ENCODE measurements around the gene NPR1.
"Not testable (repeated sequence)": the region's sequence is repeated elsewhere in the genome, so short reads cannot be mapped to it uniquely, and the experiment has no call there.

Gene NPR1

DNA sequence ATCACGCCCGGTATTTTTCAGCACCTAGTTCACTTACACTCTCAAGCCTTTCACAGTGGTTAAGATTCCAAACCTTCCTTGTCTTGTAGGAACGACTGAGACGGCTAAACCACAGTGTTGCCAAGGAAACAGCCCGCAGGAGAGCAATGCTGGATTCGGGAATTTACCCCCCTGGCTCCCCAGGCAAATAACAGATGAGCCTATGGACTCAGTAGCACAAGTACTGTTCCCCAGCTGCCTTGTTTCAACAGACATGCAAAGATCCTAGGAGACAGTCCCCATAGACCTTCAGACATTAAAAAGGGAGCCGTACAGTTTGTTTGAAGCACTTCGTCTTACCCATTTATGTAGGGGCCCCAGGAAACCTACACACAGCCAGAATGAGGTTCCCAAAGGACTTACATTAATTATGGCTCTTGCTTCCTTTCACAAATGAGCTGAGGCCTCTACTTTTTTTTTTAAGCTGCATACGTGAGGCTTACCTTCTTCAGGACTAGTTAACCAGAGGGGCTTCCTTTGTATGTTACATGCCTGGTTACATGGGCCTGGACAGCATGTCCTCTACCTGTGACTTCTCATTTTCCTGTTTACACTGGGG, 17.3 kb upstream of the NPR1 start:
- H3K9me3 ChIP-seq (ENCODE audit: insufficient read depth, low read length), result no peaks in the 10 kb centered on the region
- no peaks in the 10 kb centered on the region for H3K27me3 ChIP-seq (ENCODE audit: insufficient read depth, insufficient read length)
- no peak for TF ChIP-seq SUZ12 (IDR thresholded peaks at IDR 0.05; ENCODE audit: extremely low read depth, insufficient read depth, insufficient read length)
- TF ChIP-seq ZNF274 (IDR thresholded peaks at IDR 0.05; ENCODE audit: low read depth, low read length), result no peak
- TF ChIP-seq YY1 (IDR thresholded peaks at IDR 0.05; ENCODE audit: insufficient read depth, insufficient read length), result no peak
- peaks cover 63% of the 10 kb centered on the region for H3K36me3 ChIP-seq (ENCODE audit: insufficient read depth, insufficient read length, low read length)
- no peaks in the 10 kb centered on the region for H3K4me1 ChIP-seq (ENCODE audit: insufficient read depth, insufficient read length)
- no peak overlapping the region for H3K4me3 ChIP-seq (ENCODE audit: insufficient read length, low read depth)
- H3K9ac ChIP-seq (ENCODE audit: insufficient read length, low read depth), result no peak overlapping the region
- DNase-seq (ENCODE audit: low read depth, low spot score), result no peak

DNA sequence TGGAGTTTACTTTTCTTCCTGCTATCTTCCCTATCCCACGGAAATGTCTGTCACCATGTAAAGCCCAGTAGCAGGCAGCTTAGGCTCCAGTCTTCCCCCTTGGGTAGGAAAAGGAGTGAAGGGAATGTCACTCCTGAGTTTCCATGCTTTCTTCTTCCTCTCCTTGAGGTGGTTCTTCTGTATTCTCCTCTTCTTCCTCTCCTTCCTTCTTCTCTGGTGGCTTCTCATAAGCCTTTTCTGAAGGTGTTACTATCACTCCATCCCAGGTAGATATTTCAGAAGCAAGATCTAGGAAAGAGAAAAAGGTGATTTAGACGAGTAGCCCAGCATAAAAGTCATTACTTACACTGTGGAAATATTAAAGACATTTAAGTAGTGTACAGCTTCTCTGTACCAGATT, 16.2 kb upstream of the NPR1 start:
- TF ChIP-seq YY1 (IDR thresholded peaks at IDR 0.05; ENCODE audit: insufficient read depth, insufficient read length) (no peak), ZNF274 (IDR thresholded peaks at IDR 0.05; ENCODE audit: low read depth, low read length) (no peak), SUZ12 (IDR thresholded peaks at IDR 0.05; ENCODE audit: extremely low read depth, insufficient read depth, insufficient read length) (no peak)
- no peaks in the 10 kb centered on the region for H3K27me3 ChIP-seq (ENCODE audit: insufficient read depth, insufficient read length)
- H3K9ac ChIP-seq (ENCODE audit: insufficient read length, low read depth), result no peak overlapping the region
- no peak for DNase-seq (ENCODE audit: low read depth, low spot score)
- no peak overlapping the region for H3K4me3 ChIP-seq (ENCODE audit: insufficient read length, low read depth)
- H3K9me3 ChIP-seq (ENCODE audit: insufficient read depth, low read length), result no peaks in the 10 kb centered on the region
- H3K36me3 ChIP-seq (ENCODE audit: insufficient read depth, insufficient read length, low read length), result peaks cover 74% of the 10 kb centered on the region
- H3K4me1 ChIP-seq (ENCODE audit: insufficient read depth, insufficient read length), result no peaks in the 10 kb centered on the region

DNA sequence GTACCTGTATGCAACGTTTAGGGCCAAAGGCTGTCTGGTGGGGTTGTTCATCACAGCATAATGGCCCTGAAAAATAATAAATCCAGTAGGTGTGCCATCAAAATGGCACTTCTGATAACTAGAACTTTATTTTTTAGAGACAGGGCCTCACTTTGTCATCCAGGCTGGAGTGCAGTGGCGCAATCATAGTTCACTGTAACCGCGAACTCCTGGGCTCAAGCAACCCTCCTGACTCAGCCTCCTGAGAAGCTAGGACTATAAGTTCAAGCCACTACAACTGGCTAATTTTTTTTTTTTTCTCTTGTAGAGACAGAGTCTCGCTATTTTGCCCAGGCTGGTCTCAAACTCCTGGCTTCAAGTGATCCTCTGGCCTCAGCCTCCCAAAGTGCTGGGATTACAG, 15.3 kb upstream of the NPR1 start:
- H3K4me1 ChIP-seq (ENCODE audit: insufficient read depth, insufficient read length), result no peaks in the 10 kb centered on the region
- H3K4me3 ChIP-seq (ENCODE audit: insufficient read length, low read depth), result no peak overlapping the region
- no peak for TF ChIP-seq YY1 (IDR thresholded peaks at IDR 0.05; ENCODE audit: insufficient read depth, insufficient read length)
- no peak for TF ChIP-seq ZNF274 (IDR thresholded peaks at IDR 0.05; ENCODE audit: low read depth, low read length)
- TF ChIP-seq SUZ12 (IDR thresholded peaks at IDR 0.05; ENCODE audit: extremely low read depth, insufficient read depth, insufficient read length), result no peak
- DNase-seq (ENCODE audit: low read depth, low spot score), result no peak
- no peaks in the 10 kb centered on the region for H3K9me3 ChIP-seq (ENCODE audit: insufficient read depth, low read length)
- H3K27me3 ChIP-seq (ENCODE audit: insufficient read depth, insufficient read length), result no peaks in the 10 kb centered on the region
- H3K9ac ChIP-seq (ENCODE audit: insufficient read length, low read depth), result no peak overlapping the region
- H3K36me3 ChIP-seq (ENCODE audit: insufficient read depth, insufficient read length, low read length), result peaks cover 83% of the 10 kb centered on the region

DNA sequence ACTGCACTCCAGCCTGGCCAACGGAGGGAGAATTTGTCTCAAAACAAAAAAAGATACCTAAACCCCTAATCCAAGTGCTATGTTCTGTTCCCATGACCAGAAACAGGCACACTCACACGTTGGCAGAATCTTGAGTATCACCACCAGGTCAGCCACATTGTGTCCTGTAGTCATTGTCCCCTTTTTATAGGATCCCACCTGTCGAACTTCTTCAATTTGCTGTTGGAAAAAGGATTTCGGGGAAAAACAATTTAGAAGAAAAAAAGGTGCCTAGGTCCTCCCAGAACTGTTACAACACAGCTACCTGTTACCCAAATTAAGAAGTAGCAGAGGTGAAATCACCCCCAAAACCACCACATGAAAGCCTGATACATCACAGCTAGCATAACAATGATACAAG, 11.0 kb upstream of the NPR1 start:
- no peaks in the 10 kb centered on the region for H3K9me3 ChIP-seq (ENCODE audit: insufficient read depth, low read length)
- TF ChIP-seq YY1 (IDR thresholded peaks at IDR 0.05; ENCODE audit: insufficient read depth, insufficient read length) (no peak), ZNF274 (IDR thresholded peaks at IDR 0.05; ENCODE audit: low read depth, low read length) (no peak), SUZ12 (IDR thresholded peaks at IDR 0.05; ENCODE audit: extremely low read depth, insufficient read depth, insufficient read length) (no peak)
- peaks cover 78% of the 10 kb centered on the region for H3K36me3 ChIP-seq (ENCODE audit: insufficient read depth, insufficient read length, low read length)
- peaks cover 4% of the 10 kb centered on the region for H3K4me1 ChIP-seq (ENCODE audit: insufficient read depth, insufficient read length)
- H3K4me3 ChIP-seq (ENCODE audit: insufficient read length, low read depth), result no peak overlapping the region
- H3K27me3 ChIP-seq (ENCODE audit: insufficient read depth, insufficient read length), result no peaks in the 10 kb centered on the region
- no peak for DNase-seq (ENCODE audit: low read depth, low spot score)
- H3K9ac ChIP-seq (ENCODE audit: insufficient read length, low read depth), result no peak overlapping the region

DNA sequence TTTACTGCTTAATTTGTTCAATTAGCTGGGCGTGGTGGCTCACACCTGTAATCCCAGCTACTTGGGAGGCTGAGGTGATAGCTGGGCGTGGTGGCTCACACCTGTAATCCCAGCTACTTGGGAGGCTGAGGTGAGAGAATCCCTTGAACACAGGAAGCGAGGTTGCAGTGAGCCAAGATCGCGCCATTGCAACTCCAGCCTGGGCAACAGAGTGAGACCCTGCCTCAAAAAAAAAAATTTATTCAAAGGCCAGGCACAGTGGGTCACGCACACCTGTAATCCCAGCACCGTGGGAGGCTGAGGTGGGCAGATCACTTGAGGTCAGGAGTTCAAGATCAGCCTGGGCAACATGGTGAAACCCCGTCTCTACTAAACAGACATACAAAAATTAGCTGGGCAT, 9.8 kb upstream of the NPR1 start:
- not testable (repeated sequence) for H3K9me3 ChIP-seq (ENCODE audit: insufficient read depth, low read length); H3K4me1 ChIP-seq (ENCODE audit: insufficient read depth, insufficient read length); H3K9ac ChIP-seq (ENCODE audit: insufficient read length, low read depth); DNase-seq (ENCODE audit: low read depth, low spot score); H3K4me3 ChIP-seq (ENCODE audit: insufficient read length, low read depth); H3K27me3 ChIP-seq (ENCODE audit: insufficient read depth, insufficient read length)
- H3K36me3 ChIP-seq (ENCODE audit: insufficient read depth, insufficient read length, low read length), result peaks cover 66% of the 10 kb centered on the region

DNA sequence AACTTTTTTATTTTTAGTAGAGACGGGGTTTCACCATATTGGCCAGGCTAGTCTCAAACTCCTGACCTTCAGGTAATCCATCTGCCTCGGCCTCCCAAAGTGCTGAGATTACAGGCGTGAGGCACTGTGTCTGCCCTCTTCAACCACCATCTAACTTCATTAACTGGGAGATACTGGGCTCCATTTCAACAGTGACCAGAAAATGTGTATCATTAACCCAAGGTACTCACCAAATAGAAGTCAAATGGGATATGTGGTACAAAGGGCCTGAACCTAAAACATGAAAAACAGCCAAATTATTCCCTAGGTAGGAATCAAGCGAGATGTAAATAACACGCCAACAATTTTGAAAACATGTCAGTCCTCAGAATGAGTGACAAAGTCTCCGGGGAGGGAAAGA, 8.9 kb upstream of the NPR1 start:
- DNase-seq (ENCODE audit: low read depth, low spot score), result no peak
- no peaks in the 10 kb centered on the region for H3K27me3 ChIP-seq (ENCODE audit: insufficient read depth, insufficient read length)
- peaks cover 4% of the 10 kb centered on the region for H3K4me1 ChIP-seq (ENCODE audit: insufficient read depth, insufficient read length)
- H3K4me3 ChIP-seq (ENCODE audit: insufficient read length, low read depth), result peak overlapping the region; percentile 62
- no peaks in the 10 kb centered on the region for H3K9me3 ChIP-seq (ENCODE audit: insufficient read depth, low read length)
- TF ChIP-seq SUZ12 (IDR thresholded peaks at IDR 0.05; ENCODE audit: extremely low read depth, insufficient read depth, insufficient read length) (no peak), ZNF274 (IDR thresholded peaks at IDR 0.05; ENCODE audit: low read depth, low read length) (no peak), YY1 (IDR thresholded peaks at IDR 0.05; ENCODE audit: insufficient read depth, insufficient read length) (no peak)
- H3K36me3 ChIP-seq (ENCODE audit: insufficient read depth, insufficient read length, low read length), result peaks cover 57% of the 10 kb centered on the region
- peak overlapping the region; percentile 85 for H3K9ac ChIP-seq (ENCODE audit: insufficient read length, low read depth)

DNA sequence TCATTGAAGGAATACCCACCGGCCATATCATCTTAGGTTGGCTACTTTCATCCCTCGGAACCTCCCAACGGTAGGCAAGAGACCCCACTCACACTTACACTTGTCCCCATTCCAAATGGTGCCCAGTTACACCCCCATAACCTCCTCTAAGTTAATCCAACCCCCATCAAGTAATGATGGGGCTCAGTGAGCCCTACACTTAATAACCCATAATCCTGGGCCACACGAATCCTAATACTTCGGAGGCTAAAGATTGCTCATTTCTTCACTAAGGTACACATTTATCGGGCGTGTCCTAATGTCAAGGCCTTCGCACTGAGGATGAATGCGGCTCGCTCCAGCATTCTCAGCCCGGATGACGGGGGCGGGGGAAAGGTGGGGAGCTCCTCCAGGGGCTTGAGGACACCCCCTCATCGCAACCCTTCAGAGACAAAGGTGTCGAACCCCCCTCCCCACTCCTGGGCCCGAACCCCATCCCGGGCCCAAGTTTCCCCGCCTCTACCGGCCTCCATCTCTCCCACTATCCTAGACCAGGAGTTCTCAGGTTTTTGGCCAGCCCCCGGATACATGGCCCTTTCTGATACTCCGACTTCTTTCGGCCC, 8.1 kb upstream of the NPR1 start:
- Histone ChIP-seq H3K9me3 (ENCODE audit: insufficient read depth, low read length) (no peaks in the 10 kb centered on the region), H3K27me3 (ENCODE audit: insufficient read depth, insufficient read length) (no peaks in the 10 kb centered on the region), H3K4me1 (ENCODE audit: insufficient read depth, insufficient read length) (peaks cover 4% of the 10 kb centered on the region), H3K4me3 (ENCODE audit: insufficient read length, low read depth) (peak overlapping the region; percentile 62), H3K36me3 (ENCODE audit: insufficient read depth, insufficient read length, low read length) (peaks cover 49% of the 10 kb centered on the region), H3K9ac (ENCODE audit: insufficient read length, low read depth) (peak overlapping the region; percentile 85)
- no peak for TF ChIP-seq ZNF274 (IDR thresholded peaks at IDR 0.05; ENCODE audit: low read depth, low read length)
- no peak for TF ChIP-seq YY1 (IDR thresholded peaks at IDR 0.05; ENCODE audit: insufficient read depth, insufficient read length)
- no peak for TF ChIP-seq SUZ12 (IDR thresholded peaks at IDR 0.05; ENCODE audit: extremely low read depth, insufficient read depth, insufficient read length)
- no peak for DNase-seq (ENCODE audit: low read depth, low spot score)
